ENCODE results near the gene FTO. TPM values are rescaled to one million over a fixed set of nuclear protein-coding genes. Genes with fewer than 3 reads are reported as not detected.

The FTO gene
- total and polyA plus RNA-seq, 2 of the 8 experiments (the other 6 are each of a cell fraction or from before 2014, with no cell fraction given), result 34.5 to 59.8 TPM

- H3K9me3 ChIP-seq (ENCODE audit: insufficient read depth in 2 of 2, low read depth in 1 of 2, low read length in 1 of 2), result 0 out of 4 replicates have a peak, but pooled peaks cover 0 to 3% of the 10 kb centered on the region in 2 experiments
- TF ChIP-seq SP4 (IDR thresholded peaks at IDR 0.05; ENCODE audit: low read length) (no peak), CTBP2 (IDR thresholded peaks at IDR 0.05; ENCODE audit: borderline replicate concordance, insufficient read depth, insufficient read length, low read length) (no peak), TAF7 (optimal IDR thresholded peaks at IDR 0.05; ENCODE audit: borderline replicate concordance, low read depth, low read length) (no peak), CEBPB (IDR thresholded peaks at IDR 0.05; ENCODE audit: low read depth, low read length) (no peak), GTF2F1 (IDR thresholded peaks at IDR 0.05; ENCODE audit: borderline replicate concordance, low read depth, low read length) (no peak), SP1 (IDR thresholded peaks at IDR 0.05; ENCODE audit: low read depth, low read length) (no peak), SIX5 (IDR thresholded peaks at IDR 0.05; ENCODE audit: low read depth, low read length) (no peak), RBBP5 (IDR thresholded peaks at IDR 0.05; ENCODE audit: borderline replicate concordance, low read depth, low read length) (no peak), RAD21 (IDR thresholded peaks at IDR 0.05 in 1 of 2, conservative IDR thresholded peaks at IDR 0.05 in 1 of 2; ENCODE audit: low read depth in 2 of 2, low read length in 2 of 2) (no peak), RXRA (IDR thresholded peaks at IDR 0.05; ENCODE audit: insufficient read depth, low read depth, low read length) (no peak), CREB1 (IDR thresholded peaks at IDR 0.05) (no peak), EZH2 (IDR thresholded peaks at IDR 0.05; ENCODE audit: low read depth, low read length, severe bottlenecking) (no peak), USF2 (IDR thresholded peaks at IDR 0.05; ENCODE audit: low read length) (no peak)
Observed at GRCh38 chr16:54144572-54144947, 440.6 kb downstream of the FTO start.

More at GRCh38 chr16:54144572-54144947, 440.6 kb downstream of the FTO start:
- Histone ChIP-seq H3K79me1 (ENCODE audit: low read depth, low read length) (no peaks in the 10 kb centered on the region), H3K4me2 (ENCODE audit: insufficient read depth in 1 of 2, low read depth in 2 of 2, low read length in 2 of 2) (no peak overlapping the region), H3K79me2 (ENCODE audit: control insufficient read depth in 1 of 2, insufficient read depth in 2 of 2, low read length in 2 of 2) (no peaks in the 10 kb centered on the region), H3K36me3 (ENCODE audit: control insufficient read depth in 2 of 4, insufficient read depth in 4 of 4, low read length in 3 of 4) (no peaks in the 10 kb centered on the region), H3K4ac (replicated peaks; ENCODE audit: insufficient read length, low read depth, low read length) (no peak overlapping the region), H2BK15ac (ENCODE audit: low read length) (no peak overlapping the region), H3K23me2 (ENCODE audit: low read depth, low read length) (no peaks in the 10 kb centered on the region), H3K18ac (ENCODE audit: extremely low read depth, low read length) (no peak overlapping the region), H3K14ac (ENCODE audit: insufficient read length) (no peak overlapping the region), H2BK5ac (ENCODE audit: low read depth, low read length) (no peak overlapping the region), H4K5ac (ENCODE audit: insufficient read length, low read depth, low read length) (no peak overlapping the region), H4K8ac (ENCODE audit: extremely low read depth, insufficient read depth, low read length) (no peak overlapping the region), H2BK120ac (replicated peaks; ENCODE audit: low read depth, low read length) (no peak overlapping the region), H2BK12ac (ENCODE audit: low read depth, low read length) (no peak overlapping the region), H3K27ac (ENCODE audit: low read depth, low read length) (no peak overlapping the region), H2BK20ac (ENCODE audit: low read length) (no peak overlapping the region), H3K9ac (replicated peaks in 1 of 4; ENCODE audit: extremely low read depth in 1 of 4, low read depth in 3 of 4, low read length in 3 of 4) (no peak overlapping the region), H3K23ac (ENCODE audit: insufficient read length) (no peak overlapping the region), H3K27me3 (replicated peaks in 1 of 4; ENCODE audit: control insufficient read depth in 3 of 4, extremely low read depth in 1 of 4, insufficient read depth in 3 of 4, low read length in 3 of 4) (no peaks in the 10 kb centered on the region), H4K20me1 (replicated peaks in 1 of 2; ENCODE audit: control insufficient read depth in 1 of 2, insufficient read depth in 2 of 2, low read length in 2 of 2) (no peaks in the 10 kb centered on the region), H3K4me3 (ENCODE audit: extremely low read depth in 1 of 4, insufficient read depth in 2 of 4, low read depth in 3 of 4, low read length in 4 of 4) (no peak overlapping the region), H3K56ac (replicated peaks; ENCODE audit: insufficient read length, low read depth, low read length) (no peak overlapping the region), H2AK5ac (ENCODE audit: low read depth, low read length) (no peak overlapping the region), H3K4me1 (replicated peaks in 1 of 4; ENCODE audit: control insufficient read depth in 3 of 4, insufficient read depth in 4 of 4, low read length in 3 of 4) (0 out of 7 replicates have a peak, but pooled peaks cover 0 to 2% (median 0%) of the 10 kb centered on the region in 4 experiments), H2AFZ (ENCODE audit: low read length) (no peak overlapping the region), H4K91ac (replicated peaks; ENCODE audit: insufficient read length, low read length) (no peak overlapping the region)
- 89% methylated on average over 7 of the region's 7 CpGs; no CpG with 5 or more reads in 1 of the 2 experiments for WGBS, 2 experiments (ENCODE audit: extremely low coverage in 1 of 2, insufficient coverage in 1 of 2, insufficient read length in 1 of 2, insufficient replicate concordance in 2 of 2, low coverage in 1 of 2, low lambda C conversion rate in 2 of 2, missing lambda C conversion rate in 1 of 2)
- ChIA-PET POLR2A (ENCODE audit: partially characterized antibody) (no interaction called here), CTCF (ENCODE audit: partially characterized antibody) (interaction anchor here (1.1 kb wide), 1 partner anchor 51 kb away, joined by 3 read pairs; no protein-coding TSS in a partner anchor)
- DNase-seq (ENCODE audit: low read depth in 1 of 2, low spot score in 2 of 2) (no peak), FAIRE-seq (no peak)

Measured in H1 (cell line).